MM.1S (cell line): ENCODE measurements around the gene CELF2.

Experiments
- DNase-seq: peaks from one replicate; pipeline ENCODE4 v3.0.0-alpha.2; 2015
- H2AFZ ChIP-seq: fragments of 300-600 bp; sonication (generic); 2 replicates; pipeline ENCODE4 v1.6.0; 2016; ENCODE audit warnings: antibody characterized with exemption, low read length
- H3F3A ChIP-seq: fragments of 300-600 bp; sonication (generic); 2 replicates; pipeline ENCODE4 v1.6.1; 2016; ENCODE audit warnings: mild to moderate bottlenecking, antibody characterized with exemption, low read length, moderate library complexity, mixed read lengths; ENCODE audit not compliant: insufficient read depth
- H3K27ac ChIP-seq: fragments of 300-600 bp; sonication (generic); 2 replicates; pipeline ENCODE4 v1.5.1; 2016; ENCODE audit warnings: mild to moderate bottlenecking, low read length
- H3K27me3 ChIP-seq: fragments of 300-600 bp; sonication (generic); replicated peaks from 2 replicates; pipeline ENCODE4 v1.6.0; 2016; ENCODE audit warnings: low read length; ENCODE audit not compliant: insufficient read depth
- H3K36me3 ChIP-seq: fragments of 300-600 bp; sonication (generic); replicated peaks from 2 replicates; pipeline ENCODE4 v1.6.1; 2016; ENCODE audit warnings: mild to moderate bottlenecking, low read length, mixed read lengths; ENCODE audit not compliant: insufficient read depth
- H3K4me1 ChIP-seq: fragments of 300-600 bp; sonication (generic); 2 replicates; pipeline ENCODE4 v1.6.1; 2016; ENCODE audit warnings: low read length, mixed read lengths
- H3K4me2 ChIP-seq: fragments of 300-600 bp; sonication (generic); 2 replicates; pipeline ENCODE4 v1.6.0; 2016; ENCODE audit warnings: low read depth, low read length
- H3K4me3 ChIP-seq: fragments of 300-600 bp; sonication (generic); 2 replicates; pipeline ENCODE4 v1.5.1; 2016; ENCODE audit warnings: low read length, mixed read lengths
- H3K79me2 ChIP-seq: fragments of 300-600 bp; sonication (generic); 2 replicates; pipeline ENCODE4 v1.6.1; 2016; ENCODE audit warnings: mixed run types, low read length, mixed read lengths
- H3K9ac ChIP-seq: fragments of 300-600 bp; sonication (generic); 2 replicates; pipeline ENCODE4 v1.6.1; 2016; ENCODE audit warnings: low read length, mixed read lengths
- H3K9me2 ChIP-seq: fragments of 300-600 bp; sonication (generic); replicated peaks from 2 replicates; pipeline ENCODE4 v1.6.1; 2016; ENCODE audit warnings: mild to moderate bottlenecking, low read length, mixed read lengths; ENCODE audit not compliant: insufficient read depth
- H3K9me3 ChIP-seq: fragments of 300-600 bp; sonication (generic); replicated peaks from 2 replicates; pipeline ENCODE4 v1.6.1; 2016; ENCODE audit warnings: mild to moderate bottlenecking, low read length, mixed read lengths; ENCODE audit not compliant: insufficient read depth
- H4K20me1 ChIP-seq: fragments of 300-600 bp; sonication (generic); 2 replicates; pipeline ENCODE4 v1.6.1; 2016; ENCODE audit warnings: mild to moderate bottlenecking, low read length, moderate library complexity, mixed read lengths; ENCODE audit not compliant: insufficient read depth
- EZH2 ChIP-seq: fragments of 300-600 bp; sonication (generic); optimal IDR thresholded peaks from 2 replicates; pipeline ENCODE3; 2017; ENCODE audit warnings: low read depth, mild to moderate bottlenecking, antibody characterized with exemption, low read length, mixed read lengths
- EZH2phosphoT487 ChIP-seq: fragments of 300-600 bp; sonication (generic); IDR thresholded peaks from 2 replicates; pipeline ENCODE4 v1.6.1; 2018; ENCODE audit warnings: antibody characterized with exemption, low read length
- TF ChIP-seq, protein P1 (sequence below): fragments of 300-600 bp; sonication (generic); IDR thresholded peaks from 2 replicates; pipeline ENCODE4 v1.5.1; 2016; ENCODE audit warnings: antibody characterized with exemption, low read length, mixed read lengths

CELF2 gene

DNA sequence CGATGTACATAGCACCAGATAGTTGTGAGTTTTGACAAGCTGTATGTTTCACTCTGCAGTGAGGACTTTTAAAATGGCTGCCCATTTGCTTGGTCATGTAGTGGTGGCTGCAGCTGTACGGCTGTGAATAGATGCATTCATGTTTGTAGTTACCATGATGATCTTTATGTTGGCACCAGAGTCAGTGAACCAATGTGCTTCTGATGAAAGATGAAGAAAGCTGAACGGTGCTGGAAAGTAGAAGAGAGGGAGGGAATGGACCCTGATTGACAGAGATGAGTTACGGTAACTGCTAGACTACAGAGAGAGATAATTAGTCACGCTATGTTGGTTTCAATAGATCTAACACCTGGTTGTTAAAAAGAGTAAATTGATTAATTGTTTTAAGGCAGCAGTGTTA lies 256.8 kb downstream of the CELF2 start:
- Histone ChIP-seq H3K36me3 (peaks cover 55% of the 10 kb centered on the region), H3K27me3 (no peaks in the 10 kb centered on the region), H3K27ac (no peak overlapping the region), H3K4me3 (no peak overlapping the region), H3K9me2 (no peaks in the 10 kb centered on the region), H3K4me2 (no peak overlapping the region), H3K79me2 (peaks cover 100% of the 10 kb centered on the region), H3F3A (peaks cover 43% of the 10 kb centered on the region), H3K9ac (no peak overlapping the region), H3K4me1 (peaks cover 9% of the 10 kb centered on the region; the same call in 1 of the 2 replicates), H3K9me3 (no peaks in the 10 kb centered on the region), H4K20me1 (0 out of 2 replicates have a peak, but pooled peaks cover 6% of the 10 kb centered on the region), H2AFZ (no peak overlapping the region)
- no peak for DNase-seq
- TF ChIP-seq, protein P1, sequence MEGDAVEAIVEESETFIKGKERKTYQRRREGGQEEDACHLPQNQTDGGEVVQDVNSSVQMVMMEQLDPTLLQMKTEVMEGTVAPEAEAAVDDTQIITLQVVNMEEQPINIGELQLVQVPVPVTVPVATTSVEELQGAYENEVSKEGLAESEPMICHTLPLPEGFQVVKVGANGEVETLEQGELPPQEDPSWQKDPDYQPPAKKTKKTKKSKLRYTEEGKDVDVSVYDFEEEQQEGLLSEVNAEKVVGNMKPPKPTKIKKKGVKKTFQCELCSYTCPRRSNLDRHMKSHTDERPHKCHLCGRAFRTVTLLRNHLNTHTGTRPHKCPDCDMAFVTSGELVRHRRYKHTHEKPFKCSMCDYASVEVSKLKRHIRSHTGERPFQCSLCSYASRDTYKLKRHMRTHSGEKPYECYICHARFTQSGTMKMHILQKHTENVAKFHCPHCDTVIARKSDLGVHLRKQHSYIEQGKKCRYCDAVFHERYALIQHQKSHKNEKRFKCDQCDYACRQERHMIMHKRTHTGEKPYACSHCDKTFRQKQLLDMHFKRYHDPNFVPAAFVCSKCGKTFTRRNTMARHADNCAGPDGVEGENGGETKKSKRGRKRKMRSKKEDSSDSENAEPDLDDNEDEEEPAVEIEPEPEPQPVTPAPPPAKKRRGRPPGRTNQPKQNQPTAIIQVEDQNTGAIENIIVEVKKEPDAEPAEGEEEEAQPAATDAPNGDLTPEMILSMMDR: no peak
- no peak for TF ChIP-seq EZH2phosphoT487
- TF ChIP-seq EZH2: no peak

DNA sequence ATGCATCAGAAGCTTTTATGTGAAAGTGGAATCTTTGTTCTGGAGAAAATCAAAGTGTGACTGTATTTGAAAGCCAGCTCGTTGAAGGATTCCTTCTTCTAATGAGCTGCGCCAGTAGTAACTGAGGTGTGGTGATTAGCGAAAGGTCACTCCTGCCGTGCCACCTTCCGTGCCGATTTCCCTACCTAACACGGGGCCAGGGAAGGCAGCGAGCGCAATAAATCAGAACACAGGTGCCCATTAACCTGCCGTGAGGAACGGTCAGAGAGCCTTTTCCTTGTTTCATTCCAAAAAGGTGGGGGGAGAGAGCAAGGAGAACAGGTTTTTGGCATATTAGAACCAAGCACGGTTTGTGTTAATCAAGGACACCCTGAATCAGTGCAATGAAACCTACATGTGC lies 258.0 kb downstream of the CELF2 start:
- H2AFZ ChIP-seq: no peak overlapping the region
- H3K27ac ChIP-seq: no peak overlapping the region
- no peak overlapping the region for H3K4me2 ChIP-seq
- no peaks in the 10 kb centered on the region for H3K4me1 ChIP-seq
- DNase-seq: no peak
- H4K20me1 ChIP-seq: 0 out of 2 replicates have a peak, but pooled peaks cover 6% of the 10 kb centered on the region
- no peak overlapping the region for H3K9ac ChIP-seq
- H3K27me3 ChIP-seq: no peaks in the 10 kb centered on the region
- H3F3A ChIP-seq: peaks cover 31% of the 10 kb centered on the region
- no peak overlapping the region for H3K4me3 ChIP-seq
- TF ChIP-seq, protein P1: no peak
- TF ChIP-seq EZH2 (no peak), EZH2phosphoT487 (no peak)
- H3K9me3 ChIP-seq: no peaks in the 10 kb centered on the region
- H3K79me2 ChIP-seq: peaks cover 100% of the 10 kb centered on the region
- H3K9me2 ChIP-seq: no peaks in the 10 kb centered on the region
- H3K36me3 ChIP-seq: peaks cover 62% of the 10 kb centered on the region

DNA sequence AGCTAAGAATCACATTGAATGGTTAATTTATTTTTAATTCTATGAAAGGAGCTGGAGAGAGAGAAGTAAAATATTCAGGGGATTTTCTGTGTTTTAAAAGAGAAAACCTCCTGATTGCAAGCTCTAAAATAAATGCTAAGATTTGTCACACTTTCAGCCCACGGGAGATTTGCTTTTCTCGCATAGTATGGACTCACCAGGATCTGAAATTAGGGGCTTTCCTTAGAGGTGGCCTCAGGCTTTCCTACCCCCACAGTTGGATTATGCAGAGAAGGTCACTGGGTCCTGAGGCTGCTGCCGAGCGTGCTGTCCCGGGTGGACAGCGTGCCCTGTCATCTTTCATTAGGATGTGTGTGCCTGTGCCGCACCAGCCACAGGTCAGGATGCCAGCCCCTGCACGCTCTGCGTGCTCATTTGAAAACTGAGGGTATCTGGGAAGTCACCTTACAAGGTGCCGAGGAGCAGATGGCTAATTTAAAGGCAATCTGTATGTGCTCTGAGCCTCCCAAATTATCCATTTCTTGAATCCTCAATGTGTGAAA lies 258.8 kb downstream of the CELF2 start:
- H2AFZ ChIP-seq: no peak overlapping the region
- no peaks in the 10 kb centered on the region for H3K27me3 ChIP-seq
- H3K9ac ChIP-seq: no peak overlapping the region
- no peak for DNase-seq
- TF ChIP-seq, protein P1: no peak
- no peak for TF ChIP-seq EZH2phosphoT487
- no peak for TF ChIP-seq EZH2
- peaks cover 100% of the 10 kb centered on the region for H3K79me2 ChIP-seq
- peaks cover 27% of the 10 kb centered on the region for H3F3A ChIP-seq
- H3K4me1 ChIP-seq: no peaks in the 10 kb centered on the region
- no peak overlapping the region for H3K4me2 ChIP-seq
- H3K9me2 ChIP-seq: no peaks in the 10 kb centered on the region
- H3K4me3 ChIP-seq: no peak overlapping the region
- no peak overlapping the region for H3K27ac ChIP-seq
- H3K36me3 ChIP-seq: peaks cover 54% of the 10 kb centered on the region
- 0 out of 2 replicates have a peak, but pooled peaks cover 6% of the 10 kb centered on the region for H4K20me1 ChIP-seq
- no peaks in the 10 kb centered on the region for H3K9me3 ChIP-seq
